ENCODE measurements around the gene OTOS.

The OTOS gene

DNA sequence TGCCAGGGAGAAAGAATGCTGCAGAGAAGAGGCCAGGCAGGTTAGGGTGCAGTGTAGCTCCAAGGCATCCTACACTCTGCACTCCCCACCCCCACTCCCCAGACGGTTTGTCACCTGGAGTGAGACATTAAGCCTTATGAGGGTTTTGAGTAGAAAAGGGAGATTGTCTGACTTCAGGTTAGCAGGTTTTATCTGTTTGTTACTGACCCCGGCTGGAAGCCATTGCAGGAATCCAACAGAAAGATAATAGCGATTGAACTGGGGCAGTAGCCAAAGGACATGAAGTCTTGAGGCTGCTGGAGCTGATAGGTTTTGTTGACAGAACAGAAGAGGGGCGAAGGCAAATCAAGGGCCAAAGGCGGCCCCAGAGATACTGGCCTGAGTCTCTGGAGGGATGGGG, 51.2 kb downstream of the OTOS start:
- in situ Hi-C loops (cut with MboI; ENCODE audit: low sequenced_read_pairs, unreplicated experiment), result no loop called here
- no peak for DNase-seq (ENCODE audit: low spot score)
- TF ChIP-seq, protein P1, sequence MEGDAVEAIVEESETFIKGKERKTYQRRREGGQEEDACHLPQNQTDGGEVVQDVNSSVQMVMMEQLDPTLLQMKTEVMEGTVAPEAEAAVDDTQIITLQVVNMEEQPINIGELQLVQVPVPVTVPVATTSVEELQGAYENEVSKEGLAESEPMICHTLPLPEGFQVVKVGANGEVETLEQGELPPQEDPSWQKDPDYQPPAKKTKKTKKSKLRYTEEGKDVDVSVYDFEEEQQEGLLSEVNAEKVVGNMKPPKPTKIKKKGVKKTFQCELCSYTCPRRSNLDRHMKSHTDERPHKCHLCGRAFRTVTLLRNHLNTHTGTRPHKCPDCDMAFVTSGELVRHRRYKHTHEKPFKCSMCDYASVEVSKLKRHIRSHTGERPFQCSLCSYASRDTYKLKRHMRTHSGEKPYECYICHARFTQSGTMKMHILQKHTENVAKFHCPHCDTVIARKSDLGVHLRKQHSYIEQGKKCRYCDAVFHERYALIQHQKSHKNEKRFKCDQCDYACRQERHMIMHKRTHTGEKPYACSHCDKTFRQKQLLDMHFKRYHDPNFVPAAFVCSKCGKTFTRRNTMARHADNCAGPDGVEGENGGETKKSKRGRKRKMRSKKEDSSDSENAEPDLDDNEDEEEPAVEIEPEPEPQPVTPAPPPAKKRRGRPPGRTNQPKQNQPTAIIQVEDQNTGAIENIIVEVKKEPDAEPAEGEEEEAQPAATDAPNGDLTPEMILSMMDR (IDR thresholded peaks at IDR 0.05; ENCODE audit: borderline replicate concordance, control extremely low read depth, extremely low read depth, insufficient read depth, missing control alignments), result no peak
